Ovary (tissue), 3 donors: ENCODE measurements around the gene APBA1.

Experiments used
- CTCF ChIP-seq, 3 donors: fragments of 450-650 bp in 2 of 3; fragments of 200-600 bp in 1 of 3; IDR thresholded peaks; one replicate each; pipeline versions ENCODE4 v1.5.1 to v1.8.0; 2016 to 2022; ENCODE audit warnings: antibody characterized with exemption in 3 of 3, mild to moderate bottlenecking in 1 of 3
- POLR2A ChIP-seq: fragments of 450-650 bp; IDR thresholded peaks from one replicate; pipeline ENCODE4 v1.6.1; 2017; ENCODE audit warnings: antibody characterized with exemption, mild to moderate bottlenecking, moderate library complexity
- donor health status: DM: no; HTN: no; CAD: no.

GRCh38 chr9:69452110-69452782, 219.9 kb downstream of the APBA1 start:
- TF ChIP-seq CTCF (IDR thresholded peaks at IDR 0.05) (no peak), POLR2A (no peak)
